Fibroblast of peridontal ligament (primary cell): Measurements from ENCODE around the gene IGSF9.

Experiments used
- DNase-seq: peaks from one replicate; pipeline ENCODE4 v3.0.0-alpha.2; 2010; ENCODE audit errors: extremely low read depth

Gene IGSF9

DNA sequence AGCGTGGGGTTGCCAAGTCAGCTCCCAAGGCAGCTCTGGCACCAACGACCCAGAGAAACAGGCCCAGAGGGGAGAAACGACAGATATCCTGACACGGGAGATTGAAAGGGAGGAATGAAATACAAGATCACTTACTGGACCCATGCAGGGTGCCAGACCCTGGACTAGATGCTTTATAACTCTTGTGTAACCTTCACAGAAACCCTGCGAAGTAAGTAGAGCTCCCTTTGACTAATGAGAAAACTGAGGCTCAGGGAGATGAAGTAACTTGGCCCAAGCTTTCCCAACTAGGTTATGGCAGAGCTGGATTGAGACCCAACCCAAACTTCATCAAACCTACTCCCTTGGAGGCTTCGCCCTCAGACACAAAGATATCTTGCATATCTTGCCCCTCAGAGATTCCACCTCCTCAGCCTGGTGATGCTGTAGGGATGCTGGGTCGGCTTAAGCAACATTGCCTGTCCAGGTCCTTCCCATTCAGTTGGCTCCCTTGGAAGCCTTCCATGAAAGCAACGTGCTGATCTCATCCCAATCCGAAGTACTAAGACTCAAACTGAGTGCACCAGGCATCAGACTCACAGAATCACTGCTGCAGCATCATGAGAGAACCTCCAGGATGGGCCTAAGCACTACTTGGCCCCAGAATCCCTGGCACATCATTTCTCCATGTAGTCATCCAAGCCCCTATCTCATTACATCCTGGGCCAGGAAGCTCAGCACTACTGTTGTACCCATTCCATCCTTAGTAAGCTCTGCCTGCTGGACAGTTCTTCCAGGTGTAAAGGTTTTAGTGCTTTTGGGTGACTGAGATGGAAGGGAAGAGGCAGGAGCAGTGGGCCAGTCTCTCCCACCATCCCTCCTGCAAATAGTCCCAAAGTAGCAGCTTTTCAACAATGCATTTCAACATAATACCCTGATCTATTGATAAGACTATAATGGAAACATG lies 1.1 kb upstream of the IGSF9 start:
- no peak for DNase-seq

DNA sequence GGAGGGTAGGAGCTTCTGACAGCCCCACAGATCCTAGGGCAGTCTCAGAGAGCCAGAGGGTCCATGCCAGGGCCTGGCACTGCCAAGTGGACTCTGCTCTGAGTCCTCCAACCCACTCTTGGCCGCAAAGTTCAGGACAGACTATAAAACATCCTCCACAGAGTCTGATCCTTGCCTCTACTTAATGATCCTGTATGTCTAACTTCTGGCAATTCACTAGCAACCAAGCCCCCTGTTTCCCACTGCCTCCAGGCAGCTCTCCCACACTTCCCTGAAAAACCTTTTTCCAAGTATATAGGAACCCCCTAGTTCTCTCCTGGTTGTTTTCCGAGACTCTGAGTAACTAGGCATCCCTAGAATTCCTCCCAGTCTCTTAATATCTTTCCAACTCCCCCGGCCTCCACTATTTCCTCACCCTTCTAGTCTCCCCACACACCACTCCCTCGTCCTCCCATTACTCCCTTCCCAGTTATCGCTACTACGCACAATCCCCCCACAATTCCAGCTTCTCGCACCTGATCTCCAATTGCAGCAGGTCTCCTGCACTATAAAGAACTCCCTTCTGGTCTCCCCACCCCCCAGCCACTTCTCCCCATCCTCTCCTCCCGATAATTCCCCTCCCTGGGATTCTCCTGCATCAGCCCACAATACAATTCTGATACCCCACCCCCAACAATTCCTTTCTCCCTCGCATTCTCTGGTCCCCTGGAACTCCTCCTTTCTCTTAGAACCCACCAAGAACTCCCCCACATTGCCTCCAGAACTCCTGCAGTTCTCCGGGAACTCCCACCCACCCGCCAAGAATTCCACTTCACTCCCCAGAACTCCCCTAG lies 574 bp downstream of the IGSF9 start:
- DNase-seq = no peak

DNA sequence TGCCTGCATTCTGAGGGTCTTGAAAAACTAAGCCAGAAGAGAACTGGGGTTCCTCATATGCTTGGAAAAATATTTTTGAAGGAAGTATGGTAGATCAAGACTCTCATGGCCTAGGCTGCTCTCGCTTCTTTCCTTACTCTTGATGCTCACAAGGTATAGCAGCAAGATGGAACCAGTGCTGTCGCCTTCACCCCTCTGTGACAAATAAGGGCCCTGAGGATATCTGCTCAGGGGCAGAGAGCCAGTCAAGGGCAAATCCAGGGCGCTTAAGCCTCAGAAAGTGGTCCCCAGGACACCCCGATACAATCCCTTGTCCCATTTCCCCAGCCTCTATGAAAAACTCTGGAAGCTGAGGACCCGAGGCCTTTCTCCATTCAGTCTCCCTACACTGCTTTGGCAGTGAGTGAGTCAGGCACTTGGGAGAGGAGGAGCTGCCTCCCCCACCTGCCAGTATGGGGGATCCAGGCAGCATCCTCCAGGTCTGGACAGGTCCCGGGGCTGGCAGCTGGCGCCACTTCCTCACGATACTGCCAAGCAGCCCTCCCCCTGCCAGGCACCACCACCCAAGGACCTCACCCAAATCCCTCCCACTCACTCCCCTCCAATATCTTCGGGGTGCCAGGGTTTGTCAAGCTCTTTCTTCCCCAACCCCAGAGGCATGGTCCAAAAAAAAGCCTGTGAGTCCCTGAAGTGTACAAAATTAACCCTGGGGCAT lies 1.3 kb downstream of the IGSF9 start:
- no peak for DNase-seq

DNA sequence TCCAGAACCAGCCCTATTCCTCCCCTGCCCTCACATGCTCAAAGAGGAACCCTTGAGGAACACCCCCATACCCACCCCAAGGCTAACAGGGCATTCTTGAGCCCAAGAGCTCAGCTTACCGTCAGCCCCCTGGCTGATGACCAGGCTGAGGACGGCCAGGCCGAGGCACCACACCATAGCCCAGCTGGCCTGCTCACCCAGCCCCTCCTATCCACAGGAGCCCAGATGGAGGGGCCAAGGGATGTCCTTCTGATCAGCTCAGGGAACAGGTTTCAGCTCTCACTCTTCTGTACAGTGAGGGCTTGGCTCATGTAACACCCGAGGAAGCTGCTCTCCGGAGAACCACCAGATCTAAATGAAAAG lies 2.2 kb downstream of the IGSF9 start:
- no peak for DNase-seq

DNA sequence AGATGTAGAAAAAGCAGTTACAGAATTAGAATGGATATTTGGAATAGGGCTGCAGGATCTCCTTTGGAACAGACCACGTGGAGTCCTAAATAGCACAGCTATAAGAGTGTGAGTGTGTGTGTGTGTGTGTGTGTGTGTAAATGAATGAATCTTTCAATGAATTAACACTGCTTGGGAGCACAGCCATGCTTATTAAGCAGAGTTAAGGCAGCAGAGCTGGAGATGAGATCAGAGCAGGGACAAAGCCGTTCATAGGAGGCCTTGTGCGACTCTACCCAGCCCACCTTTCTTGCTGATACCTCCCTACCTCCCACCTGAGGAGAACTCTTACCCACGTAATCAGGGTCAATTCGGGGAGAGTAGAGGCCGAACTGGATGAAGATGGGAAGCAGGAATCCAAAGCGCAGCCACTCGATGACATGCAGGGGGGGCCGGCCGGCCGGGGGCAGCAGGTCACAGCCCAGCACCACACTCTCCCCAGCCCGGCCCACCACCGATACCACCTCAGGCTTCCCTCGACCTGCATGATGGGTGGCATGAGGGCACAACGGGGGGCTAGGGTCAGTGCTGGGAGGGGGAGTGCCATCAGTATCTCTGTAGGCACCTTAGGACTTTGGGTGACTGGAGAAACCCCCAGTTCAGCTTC lies 2.7 kb downstream of the IGSF9 start:
- no peak for DNase-seq

DNA sequence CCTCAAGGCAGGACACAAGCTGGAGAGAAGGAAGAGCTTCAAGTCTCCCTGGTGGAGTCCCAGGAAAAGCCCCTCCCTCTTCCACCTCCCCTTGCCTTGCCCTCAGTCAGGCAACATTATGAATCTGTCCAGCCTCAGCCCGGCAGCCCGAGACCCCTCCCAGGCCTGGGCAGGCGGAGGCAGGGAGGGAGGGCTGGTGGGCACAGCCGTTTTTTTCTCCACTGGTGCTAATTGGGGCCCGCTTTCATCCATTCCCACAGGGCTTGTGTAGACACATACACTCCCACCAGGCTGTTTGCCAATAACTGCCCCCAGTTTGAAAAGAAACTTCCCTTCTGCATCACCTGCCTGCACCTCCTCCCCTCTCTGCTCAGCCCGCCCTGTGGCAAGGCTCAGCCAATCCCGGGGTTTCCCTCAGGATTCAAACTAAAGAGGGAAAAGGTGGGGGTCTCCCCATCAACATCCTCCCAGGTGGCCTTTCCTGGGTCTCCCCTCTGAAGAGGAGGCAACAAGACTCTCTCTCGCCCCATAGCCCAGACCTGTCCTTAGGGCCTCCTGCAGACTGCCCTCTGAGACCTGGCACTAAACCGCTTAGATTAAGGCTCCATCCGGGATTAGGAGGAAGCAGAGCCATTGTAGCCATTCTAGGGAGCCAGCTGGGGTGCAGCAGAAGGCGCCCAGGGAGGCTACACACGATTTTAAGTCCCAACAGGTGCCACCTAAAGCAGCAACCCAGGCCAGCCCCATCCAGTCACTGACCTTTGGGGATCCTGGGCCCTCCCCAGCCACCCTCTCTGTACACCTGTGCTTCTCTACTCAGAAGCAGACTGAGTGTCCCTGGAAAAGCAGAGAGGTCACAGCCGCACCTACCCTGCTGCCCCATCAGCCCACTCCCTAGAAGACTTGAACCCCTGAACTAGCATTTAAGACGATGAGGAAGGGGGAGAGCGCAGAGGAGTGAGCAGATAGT lies 3.5 kb downstream of the IGSF9 start:
- DNase-seq = no peak

DNA sequence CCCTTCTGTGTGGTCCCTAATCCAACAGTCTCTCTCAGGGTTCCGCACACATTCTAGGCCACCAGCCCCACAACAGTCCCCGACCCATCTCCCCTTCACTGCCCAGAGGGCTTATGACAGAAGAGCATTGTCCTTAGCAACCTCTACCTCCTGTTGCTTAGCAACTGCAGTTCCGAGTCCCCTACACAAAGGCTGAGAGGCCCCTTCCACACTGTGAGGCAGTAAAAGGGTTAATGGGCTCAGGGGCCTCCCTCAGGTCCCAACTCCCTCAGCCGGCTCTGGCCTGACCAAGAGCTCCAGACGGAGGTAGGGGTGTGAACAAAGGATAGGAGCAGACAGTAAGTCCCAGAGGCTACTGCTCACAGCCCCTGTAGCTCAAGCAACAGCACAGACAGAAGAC lies 4.3 kb downstream of the IGSF9 start:
- DNase-seq = no peak

DNA sequence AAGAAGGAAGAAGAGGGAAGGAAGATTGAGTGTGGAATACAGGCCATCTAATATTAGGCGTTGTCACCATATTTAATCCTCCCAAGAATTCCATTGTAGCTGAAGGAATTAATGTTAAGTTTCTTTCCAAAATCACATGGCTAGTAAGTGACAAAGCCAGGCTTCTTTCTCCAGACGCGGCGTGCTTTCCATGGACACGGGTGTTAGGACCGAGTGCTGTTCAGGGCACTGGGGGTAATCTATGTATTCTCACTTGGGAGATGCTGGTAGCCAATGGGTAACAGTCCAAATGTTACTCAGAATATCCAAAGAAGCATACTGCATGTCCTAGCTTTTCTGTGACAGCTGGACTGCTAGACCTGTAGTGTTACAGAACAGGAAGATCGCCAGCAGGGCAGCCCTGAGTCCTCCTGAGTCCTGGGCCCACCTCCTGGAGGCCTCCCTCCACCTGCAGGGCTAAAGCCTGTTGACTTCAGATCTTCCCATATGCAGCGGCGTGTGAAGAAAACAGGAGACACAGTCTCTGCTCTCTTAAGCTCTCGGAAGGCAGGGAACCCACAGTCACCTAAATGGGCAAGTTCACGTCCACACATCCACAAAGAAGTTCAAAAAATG lies 5.3 kb downstream of the IGSF9 start:
- DNase-seq = no peak

DNA sequence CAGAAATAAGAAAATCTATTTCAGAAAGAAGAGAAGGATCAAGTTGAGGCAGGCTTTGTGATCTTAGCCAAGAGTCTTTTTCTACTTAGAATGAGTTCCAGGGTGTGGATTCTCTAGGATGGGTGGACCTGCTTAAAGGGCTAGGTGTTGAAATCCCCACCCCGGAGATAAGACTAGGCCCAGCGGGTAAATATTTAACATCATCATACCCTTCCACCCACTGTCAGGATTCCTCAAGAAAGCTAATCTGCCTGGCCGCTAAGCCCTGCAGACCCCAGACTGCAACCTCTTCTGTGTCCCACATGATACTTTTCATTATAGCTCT lies 5.8 kb downstream of the IGSF9 start:
- DNase-seq = no peak

DNA sequence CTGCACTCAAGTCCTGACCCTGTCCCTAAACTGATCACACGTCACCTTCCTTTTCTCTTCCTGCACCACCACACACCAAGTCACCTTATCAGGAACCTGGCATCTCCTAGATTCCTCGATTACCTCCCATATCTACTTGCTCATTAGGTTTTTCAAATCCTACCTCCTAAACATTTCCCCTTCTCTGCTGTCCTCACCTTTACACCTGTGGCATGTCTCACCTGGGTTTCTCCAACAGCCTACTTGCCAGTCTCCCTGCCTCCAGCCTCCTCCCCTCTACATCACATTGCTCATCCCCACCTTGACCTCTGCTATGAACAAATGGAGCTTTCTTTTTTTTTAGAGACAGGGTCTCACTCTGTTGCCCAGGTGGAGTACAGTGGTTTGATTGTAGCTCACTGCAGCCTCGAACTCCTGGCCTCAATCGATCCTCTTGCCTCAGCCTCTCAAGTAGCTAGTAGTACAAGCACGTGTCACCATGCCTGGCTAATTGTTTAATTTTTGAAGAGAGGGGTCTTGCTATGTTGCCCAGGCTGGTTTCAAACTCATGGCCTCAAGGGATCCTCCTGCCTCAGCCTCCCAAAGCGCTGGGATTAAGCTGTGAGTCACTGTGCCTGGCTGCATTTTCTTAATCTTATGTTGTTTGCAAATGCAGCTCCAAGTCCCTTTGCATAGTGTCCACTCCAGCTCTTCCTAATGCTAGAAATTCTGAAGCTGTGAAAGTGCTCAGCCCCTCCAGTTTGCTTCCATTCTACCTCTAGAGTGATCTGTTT lies 6.3 kb downstream of the IGSF9 start:
- no peak for DNase-seq

DNA sequence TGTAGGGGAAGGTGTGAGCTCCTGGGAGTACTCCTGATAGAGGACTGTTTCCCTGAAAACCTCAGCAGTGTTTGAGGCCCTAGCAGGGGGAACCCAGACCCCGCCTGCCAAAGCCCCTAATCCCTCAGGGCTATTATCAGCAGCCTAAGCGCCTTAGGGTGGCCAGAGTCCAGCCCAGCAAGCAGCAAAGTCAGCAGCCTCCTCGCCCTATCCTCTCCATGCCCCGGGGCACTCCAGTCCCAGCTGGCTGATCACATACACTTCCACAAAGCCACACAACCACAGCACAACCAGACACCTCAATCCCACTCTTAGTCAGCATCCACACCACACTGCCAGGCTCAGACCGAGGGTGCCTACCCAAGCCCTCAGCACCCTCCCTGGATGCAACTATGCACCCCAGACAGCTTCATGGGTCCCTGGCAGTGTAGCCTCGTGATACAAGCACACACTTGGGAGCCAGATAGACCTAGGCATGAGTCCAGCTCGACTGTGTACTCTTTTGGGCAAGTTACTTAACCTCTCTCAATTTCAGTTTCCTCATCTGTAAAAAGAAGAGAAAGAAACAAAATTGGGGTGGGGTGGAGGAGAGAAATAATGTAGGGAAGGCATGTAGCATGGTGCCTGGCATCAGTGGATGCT lies 7.1 kb downstream of the IGSF9 start:
- DNase-seq = no peak

DNA sequence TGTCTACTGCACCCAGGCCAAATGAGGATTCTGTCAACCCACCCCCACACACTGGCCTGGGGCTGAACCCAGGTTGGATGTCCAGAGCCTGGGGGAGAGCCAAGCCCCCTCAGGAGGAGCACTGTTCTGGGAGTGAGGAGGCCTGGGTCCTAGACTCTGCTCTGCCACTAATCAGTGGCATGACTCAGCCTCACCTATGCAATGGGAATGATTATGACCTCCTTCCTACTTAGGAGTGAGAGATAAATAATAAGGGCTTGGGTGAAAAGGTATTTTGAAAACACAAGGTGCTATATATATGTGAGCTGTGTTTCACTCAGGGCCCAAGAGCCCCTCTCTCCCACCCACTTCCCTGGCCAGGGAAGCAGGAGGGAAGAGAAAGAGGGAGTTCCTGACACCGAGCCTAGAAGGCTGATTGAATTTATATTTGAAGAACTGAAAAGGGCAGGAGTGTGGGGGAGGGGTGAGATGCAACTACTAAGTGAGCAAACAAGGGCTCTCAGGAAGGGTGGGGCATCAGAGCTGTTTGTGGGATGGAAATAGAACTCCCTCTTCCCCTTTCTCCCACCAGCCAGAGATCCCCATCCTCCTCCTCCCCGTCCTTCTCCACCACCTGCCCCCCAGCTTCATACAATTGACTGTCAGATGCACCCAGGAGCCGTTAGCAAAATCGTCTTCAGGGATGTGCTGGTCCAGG lies 8.2 kb downstream of the IGSF9 start:
- no peak for DNase-seq

DNA sequence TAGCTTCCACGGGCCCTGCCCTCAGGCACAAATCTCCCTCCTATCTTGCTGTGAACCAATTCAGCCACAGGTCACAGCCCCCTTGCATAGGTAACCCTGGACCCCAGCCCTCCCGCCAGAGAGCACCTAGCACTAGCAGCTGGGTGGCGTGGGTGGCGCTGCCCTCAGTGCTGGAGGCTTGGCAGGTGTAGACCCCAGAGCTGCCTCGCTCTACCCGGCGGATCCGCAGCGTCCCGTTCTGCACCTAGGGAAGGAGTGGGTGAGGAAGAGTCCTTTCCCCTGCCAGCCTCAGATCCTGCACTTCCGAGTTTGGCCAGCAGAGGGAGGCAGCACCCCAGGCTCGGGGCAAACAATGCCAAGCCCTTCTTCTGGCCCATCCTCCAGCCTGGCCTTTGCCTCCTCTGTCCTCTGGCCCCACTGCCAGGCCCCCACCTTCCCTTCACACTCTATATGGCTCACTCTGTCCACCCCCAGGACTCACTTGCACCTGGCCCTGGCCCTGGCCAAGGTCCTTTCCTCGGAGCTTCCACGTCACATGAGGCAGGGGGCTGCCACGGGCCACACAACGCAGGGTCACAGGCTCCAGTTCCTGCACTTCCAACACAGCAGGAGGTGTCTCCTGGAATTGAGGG lies 9.0 kb downstream of the IGSF9 start:
- peak; percentile 45 for DNase-seq

DNA sequence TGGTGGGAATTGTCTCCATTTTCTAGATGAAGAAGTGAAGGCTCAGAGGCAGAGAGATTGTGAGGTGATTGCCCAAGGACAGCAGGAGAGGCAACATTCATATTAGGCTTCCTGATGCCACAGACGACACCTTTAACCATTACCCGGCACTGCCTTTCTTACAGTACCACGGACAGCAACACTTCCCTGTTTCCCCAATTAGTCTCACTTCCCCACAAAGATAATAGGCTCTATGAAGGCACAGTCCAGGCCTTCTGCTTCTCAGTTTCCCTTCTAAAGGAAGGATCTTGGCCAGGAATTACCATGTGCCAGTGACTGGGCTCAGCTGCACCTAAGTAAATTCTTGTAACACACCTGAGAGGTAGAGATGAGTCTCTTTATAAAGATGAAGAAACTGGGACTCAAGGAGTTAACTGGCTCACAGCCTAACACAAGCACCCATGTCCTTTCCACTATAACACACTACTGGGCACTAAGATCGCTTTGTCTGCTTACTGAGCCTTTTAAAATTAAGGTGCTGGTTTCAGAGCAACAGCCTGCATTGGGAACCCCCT lies 9.6 kb downstream of the IGSF9 start:
- no peak for DNase-seq

DNA sequence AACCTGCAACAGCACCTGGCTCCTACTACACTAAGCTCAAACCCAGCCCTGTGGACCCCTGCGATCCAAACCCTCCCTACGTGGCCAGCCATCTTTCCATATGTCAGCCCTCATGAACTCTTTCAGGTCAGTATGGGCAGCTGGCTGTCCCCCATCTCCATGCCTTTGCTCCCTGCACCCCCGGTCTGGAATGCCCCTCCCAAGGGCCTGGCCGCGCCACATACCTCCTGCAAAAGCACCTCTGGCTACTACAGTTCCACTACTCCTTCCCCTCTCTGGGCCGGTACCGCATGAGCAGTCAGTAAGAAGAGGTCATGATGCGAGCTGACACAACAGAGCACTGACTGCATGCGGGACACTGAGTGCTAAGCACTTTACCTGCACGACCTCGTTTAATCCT lies 10.1 kb downstream of the IGSF9 start:
- no peak for DNase-seq

DNA sequence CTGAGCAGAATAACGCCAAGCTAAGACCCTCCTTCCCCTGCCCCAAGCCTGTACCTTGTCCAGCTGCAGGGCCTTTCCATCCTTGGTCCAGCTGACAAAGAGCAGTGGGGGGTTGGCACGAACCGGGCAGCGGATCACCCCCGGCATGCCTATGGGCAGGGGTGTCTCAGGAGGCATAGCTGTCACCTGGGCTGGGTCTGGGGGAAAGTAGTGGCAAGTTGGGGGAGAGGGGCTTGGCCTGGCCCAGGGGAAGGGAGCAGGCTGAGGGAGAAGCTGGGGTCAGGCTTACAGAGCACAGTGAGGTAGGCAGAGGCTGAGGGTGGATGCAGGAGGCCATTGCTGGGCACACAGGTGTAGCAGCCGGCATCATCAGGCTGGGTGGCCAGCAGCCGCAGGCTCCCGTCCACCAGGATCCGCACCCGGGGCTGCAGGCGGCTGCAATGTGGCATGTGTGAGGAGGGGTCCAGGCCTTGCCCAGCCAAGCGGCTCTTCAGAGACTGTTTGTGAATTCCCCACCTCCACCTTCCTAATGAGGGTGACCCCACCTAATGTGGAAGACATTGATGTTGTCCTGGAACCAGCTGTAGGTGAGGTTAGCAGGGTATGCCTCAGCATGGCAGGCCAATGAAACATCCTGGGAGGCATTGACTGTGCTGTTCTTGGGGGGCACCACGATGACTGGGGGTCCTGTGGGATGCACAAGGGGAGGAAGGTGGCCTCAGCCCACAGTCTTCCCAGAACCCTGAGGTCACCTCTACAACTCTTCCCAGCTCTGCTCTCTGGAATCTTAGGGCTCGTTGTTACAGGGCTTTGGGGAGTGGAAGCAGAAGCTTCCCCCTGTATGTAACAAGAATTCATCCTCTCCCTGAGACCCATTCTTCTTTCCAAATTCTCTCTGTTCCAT lies 11.0 kb downstream of the IGSF9 start:
- no peak for DNase-seq

DNA sequence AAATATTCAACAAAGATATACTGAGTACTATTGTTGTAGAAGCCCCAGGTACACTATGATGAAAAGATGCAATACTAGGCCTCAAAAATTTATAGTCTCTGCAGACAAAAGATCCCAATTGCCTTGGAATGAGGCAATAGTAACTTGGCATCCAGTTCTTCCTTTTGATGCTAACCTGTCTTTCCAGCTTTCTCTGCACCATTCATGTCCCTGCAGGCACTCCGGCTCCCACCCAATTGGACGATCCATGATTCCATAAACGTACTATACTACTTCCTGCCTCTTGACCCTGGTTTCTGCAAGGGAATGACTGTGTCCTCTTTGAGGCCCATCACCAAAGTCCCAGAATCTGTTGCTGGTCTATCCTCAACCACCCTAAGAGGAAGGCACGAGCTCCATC lies 12.1 kb downstream of the IGSF9 start:
- no peak for DNase-seq
